ENCODE data around the gene ULK3.

ULK3 gene

DNA sequence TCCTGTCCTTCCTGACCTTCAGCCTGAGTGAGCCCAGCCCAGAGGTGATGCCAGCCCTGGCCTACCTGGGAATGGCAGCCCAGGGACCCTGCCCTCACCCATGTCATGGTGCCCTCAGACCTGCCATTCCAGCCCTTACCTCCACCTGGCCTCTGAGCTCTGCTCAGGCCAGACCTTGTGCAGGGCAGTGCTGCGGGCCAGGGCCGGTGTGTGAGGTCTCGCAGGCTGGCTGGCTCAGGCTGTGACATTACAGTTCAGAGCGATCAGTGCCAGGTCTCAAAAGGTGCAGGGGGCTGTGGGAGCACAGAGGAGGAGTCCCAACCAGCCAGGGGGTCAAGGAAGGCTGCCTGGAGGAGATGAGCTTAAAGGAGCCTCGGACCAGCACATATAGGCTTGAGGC is 22.9 kb downstream of the ULK3 start:
- no peak for DNase-seq (ENCODE audit: low read depth)
- in situ Hi-C loops (cut with HindIII; ENCODE audit: low sequenced_read_pairs), result no loop called here
- no peak overlapping the region for H3K4me3 ChIP-seq (ENCODE audit: low read depth, low read length)
- TF ChIP-seq, protein P1, sequence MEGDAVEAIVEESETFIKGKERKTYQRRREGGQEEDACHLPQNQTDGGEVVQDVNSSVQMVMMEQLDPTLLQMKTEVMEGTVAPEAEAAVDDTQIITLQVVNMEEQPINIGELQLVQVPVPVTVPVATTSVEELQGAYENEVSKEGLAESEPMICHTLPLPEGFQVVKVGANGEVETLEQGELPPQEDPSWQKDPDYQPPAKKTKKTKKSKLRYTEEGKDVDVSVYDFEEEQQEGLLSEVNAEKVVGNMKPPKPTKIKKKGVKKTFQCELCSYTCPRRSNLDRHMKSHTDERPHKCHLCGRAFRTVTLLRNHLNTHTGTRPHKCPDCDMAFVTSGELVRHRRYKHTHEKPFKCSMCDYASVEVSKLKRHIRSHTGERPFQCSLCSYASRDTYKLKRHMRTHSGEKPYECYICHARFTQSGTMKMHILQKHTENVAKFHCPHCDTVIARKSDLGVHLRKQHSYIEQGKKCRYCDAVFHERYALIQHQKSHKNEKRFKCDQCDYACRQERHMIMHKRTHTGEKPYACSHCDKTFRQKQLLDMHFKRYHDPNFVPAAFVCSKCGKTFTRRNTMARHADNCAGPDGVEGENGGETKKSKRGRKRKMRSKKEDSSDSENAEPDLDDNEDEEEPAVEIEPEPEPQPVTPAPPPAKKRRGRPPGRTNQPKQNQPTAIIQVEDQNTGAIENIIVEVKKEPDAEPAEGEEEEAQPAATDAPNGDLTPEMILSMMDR (IDR thresholded peaks at IDR 0.05; ENCODE audit: low read depth, low read length, missing control alignments), result no peak

DNA sequence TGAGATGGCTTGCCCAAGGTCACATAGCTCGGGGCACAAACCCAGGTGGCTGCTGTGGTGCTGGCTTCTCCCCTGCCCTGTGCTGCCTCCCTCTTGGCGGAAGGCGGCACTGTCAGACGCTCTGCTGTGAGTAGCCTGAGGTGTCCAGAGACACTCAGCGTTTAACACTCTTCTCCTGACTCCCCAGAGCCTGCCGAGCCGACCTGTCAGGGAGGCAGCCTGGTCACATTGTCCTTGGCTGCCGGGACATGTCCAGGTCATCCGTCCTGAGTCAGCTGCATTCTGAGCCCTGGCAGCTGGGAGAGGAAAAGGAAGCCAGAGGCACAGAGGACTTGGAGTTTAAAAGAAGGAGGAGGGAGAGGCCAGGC is 25.6 kb downstream of the ULK3 start:
- H3K4me3 ChIP-seq (ENCODE audit: low read depth, low read length), result no peak overlapping the region
- no peak for DNase-seq (ENCODE audit: low read depth)
- TF ChIP-seq, protein P1 (IDR thresholded peaks at IDR 0.05; ENCODE audit: low read depth, low read length, missing control alignments), result peak; percentile 29
- in situ Hi-C loops (cut with HindIII; ENCODE audit: low sequenced_read_pairs), result loop anchor here (5.0 kb wide), 1 partner anchor 45 kb away; no protein-coding TSS in a partner anchor

DNA sequence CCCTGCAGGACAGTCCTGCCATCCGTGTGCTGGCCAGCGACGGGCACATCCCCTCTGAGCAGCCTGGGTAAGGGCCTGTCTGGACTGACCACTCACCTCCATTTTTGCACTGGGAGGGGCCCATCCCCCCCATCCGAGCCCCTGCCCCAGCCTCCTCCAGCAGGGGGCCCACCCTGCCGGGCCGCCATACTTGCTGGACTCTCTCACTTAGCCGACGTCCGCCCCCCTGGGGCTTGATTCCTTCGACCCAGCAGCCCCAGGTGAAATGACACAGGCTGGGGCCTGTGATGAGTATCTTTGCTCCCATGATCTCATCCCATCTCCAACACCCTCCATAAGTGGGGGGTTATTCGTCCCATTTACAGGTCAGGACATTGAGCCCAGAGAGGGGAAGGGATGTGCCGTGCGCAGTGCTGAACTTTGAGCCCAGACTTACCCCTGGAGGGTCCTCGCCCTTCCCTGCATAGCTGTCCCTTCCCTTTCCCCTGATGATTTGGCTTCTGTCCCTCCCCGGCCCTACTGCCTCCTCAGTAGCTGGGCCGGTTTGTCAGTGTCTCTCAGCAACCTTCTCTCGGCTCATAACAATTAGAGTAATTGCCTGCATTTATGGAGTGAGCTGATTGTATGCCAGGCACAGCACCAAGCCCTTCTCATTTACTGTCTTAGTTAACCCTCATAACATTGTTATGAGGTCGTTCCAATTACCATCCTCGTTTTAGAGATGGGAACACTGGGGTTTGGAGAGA is 26.2 kb downstream of the ULK3 start:
- in situ Hi-C loops (cut with HindIII; ENCODE audit: low sequenced_read_pairs), result loop anchor here (5.0 kb wide), 1 partner anchor 44 kb away; no protein-coding TSS in a partner anchor
- TF ChIP-seq, protein P1 (IDR thresholded peaks at IDR 0.05; ENCODE audit: low read depth, low read length, missing control alignments), result no peak
- DNase-seq (ENCODE audit: low read depth), result no peak

DNA sequence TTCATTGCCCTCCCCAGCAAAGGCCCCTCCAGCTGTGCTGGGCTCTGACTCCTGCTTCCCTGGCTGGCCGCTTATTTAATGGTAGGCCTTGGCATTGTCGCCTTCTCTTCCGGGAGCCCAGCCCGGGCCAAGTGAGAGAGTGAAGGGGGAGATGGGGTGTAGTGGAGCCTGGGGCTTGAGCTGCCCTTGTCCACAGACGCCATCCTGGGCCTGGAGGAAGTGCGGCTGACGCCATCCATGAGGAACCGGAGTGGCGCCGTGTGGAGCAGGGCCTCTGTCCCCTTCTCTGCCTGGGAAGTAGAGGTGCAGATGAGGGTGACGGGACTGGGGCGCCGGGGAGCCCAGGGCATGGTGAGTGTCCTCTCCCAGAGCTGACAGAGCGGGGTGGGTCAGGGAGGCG is 27.0 kb downstream of the ULK3 start:
- TF ChIP-seq, protein P1 (IDR thresholded peaks at IDR 0.05; ENCODE audit: low read depth, low read length, missing control alignments), result no peak
- in situ Hi-C loops (cut with HindIII; ENCODE audit: low sequenced_read_pairs), result loop anchor here (5.0 kb wide), 1 partner anchor 44 kb away; no protein-coding TSS in a partner anchor

More for the DNA sequence above, 26.2 kb downstream of the ULK3 start:
- H3K4me3 ChIP-seq (ENCODE audit: low read depth, low read length), result no peak overlapping the region

DNA sequence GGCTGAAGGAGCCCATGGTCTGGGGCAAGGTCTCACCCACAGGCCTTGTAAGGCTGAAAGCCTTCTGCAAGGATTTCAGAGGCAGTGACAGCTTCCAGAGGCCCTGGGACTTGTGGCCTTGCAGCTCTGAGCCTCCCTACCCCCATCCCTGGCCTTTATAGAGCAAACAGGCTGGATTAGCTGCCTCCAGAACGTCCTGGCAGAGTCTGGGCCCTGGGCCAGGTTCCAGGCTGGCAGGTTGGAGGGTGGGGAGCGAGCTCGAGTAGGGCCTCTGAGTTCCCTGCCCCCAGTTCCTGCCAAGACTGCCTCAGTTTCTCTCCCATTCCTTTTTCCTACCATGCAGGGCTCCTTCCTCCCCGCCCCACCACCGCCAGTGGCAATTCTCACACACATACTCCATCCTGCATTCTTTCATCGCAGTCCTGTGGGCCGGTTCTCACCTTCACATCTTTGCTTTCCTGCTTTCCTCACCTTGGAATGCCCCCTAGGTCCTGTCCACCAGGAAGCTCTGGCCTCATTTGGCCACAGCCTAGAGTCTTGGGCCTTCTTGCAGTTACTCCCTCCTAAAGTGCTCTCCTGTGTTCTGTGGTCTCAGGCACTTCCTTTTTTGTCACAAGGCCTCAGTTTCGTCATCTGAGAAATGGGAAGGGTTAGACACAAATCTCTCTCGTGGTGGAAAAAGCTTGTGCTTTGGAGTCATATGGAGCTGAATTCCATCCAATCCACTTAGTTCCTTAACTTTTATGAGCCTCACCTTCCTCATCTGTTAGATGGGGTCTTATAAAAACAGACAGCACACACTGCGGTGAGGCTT is 27.6 kb downstream of the ULK3 start:
- TF ChIP-seq, protein P1 (IDR thresholded peaks at IDR 0.05; ENCODE audit: low read depth, low read length, missing control alignments), result no peak
- in situ Hi-C loops (cut with HindIII; ENCODE audit: low sequenced_read_pairs), result loop anchor here (5.0 kb wide), 1 partner anchor 43 kb away; no protein-coding TSS in a partner anchor
- no peak overlapping the region for H3K4me3 ChIP-seq (ENCODE audit: low read depth, low read length)
- no peak for DNase-seq (ENCODE audit: low read depth)

More for the DNA sequence above, 27.0 kb downstream of the ULK3 start:
- no peak for DNase-seq (ENCODE audit: low read depth)
- no peak overlapping the region for H3K4me3 ChIP-seq (ENCODE audit: low read depth, low read length)

DNA sequence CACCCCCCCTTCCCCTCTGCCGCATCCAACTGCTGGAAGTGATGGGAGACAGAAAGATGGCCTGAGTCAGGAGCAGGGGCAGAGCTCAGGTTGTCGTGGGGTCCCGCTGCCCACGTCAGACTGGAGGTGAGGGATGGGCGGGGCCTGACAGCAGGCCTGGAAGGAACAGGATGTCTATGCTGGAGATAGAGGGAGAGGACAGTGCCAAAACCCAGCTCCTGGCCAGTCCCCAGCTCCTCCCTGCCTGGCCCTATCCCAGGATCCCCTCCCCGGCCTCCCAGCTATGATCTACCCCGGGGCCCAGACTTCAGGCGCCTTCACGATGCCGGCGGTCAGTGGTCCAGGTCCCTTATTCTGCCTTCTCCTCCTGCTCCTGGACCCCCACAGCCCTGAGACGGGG is 30.4 kb downstream of the ULK3 start, which contains the start of gene LMAN1L:
TSS of gene LMAN1L (plus strand) at position 303 of the 400 bp plus-strand sequence. CDS start at position 323, 20 bp downstream.
- in situ Hi-C loops (cut with HindIII; ENCODE audit: low sequenced_read_pairs), result no loop called here
- no peak within 1 kb of the TSS for H3K4me3 ChIP-seq (ENCODE audit: low read depth, low read length)
- no peak for DNase-seq (ENCODE audit: low read depth)
- TF ChIP-seq, protein P1 (IDR thresholded peaks at IDR 0.05; ENCODE audit: low read depth, low read length, missing control alignments), result no peak
